Activated CD4-positive, CD25-positive, alpha-beta regulatory T cell treated with anti-CD3 and anti-CD28 coated beads, Interleukin-2, amount 50 U/mL, for 16 hours (primary cell): ENCODE measurements around the gene PCSK5.

Source experiments
- DNase-seq: peaks from one replicate; pipeline ENCODE4 v3.0.0-alpha.2; 2020; ENCODE audit warnings: low read depth, low spot score

Gene PCSK5

GRCh38 chr9:76394195-76394959 lies 503.9 kb downstream of the PCSK5 start, which contains the start of gene RFK:
RFK (minus strand) TSS chr9:76394426; CDS start chr9:76394171, 255 bp downstream.
- peak; percentile 82 for DNase-seq

GRCh38 chr9:76394960-76395252 lies 504.4 kb downstream of the PCSK5 start:
- DNase-seq: no peak

- DNase-seq: no peak
Observed at GRCh38 chr9:76395381-76395780, 504.9 kb downstream of the PCSK5 start.

GRCh38 chr9:76396144-76396543 lies 505.7 kb downstream of the PCSK5 start:
- DNase-seq: no peak

GRCh38 chr9:76396597-76396996 lies 506.1 kb downstream of the PCSK5 start:
- DNase-seq: no peak

GRCh38 chr9:76399856-76400255 lies 509.4 kb downstream of the PCSK5 start:
- no peak for DNase-seq

GRCh38 chr9:76400534-76401096 lies 510.1 kb downstream of the PCSK5 start:
- no peak for DNase-seq

- DNase-seq: no peak
Observed at GRCh38 chr9:76401176-76401575, 510.7 kb downstream of the PCSK5 start.

- no peak for DNase-seq
Observed at GRCh38 chr9:76401580-76402354, 511.3 kb downstream of the PCSK5 start.

- no peak for DNase-seq
Observed at GRCh38 chr9:76403352-76403751, 512.9 kb downstream of the PCSK5 start.

- no peak for DNase-seq
Observed at GRCh38 chr9:76404401-76404800, 513.9 kb downstream of the PCSK5 start.

GRCh38 chr9:76405340-76405739 lies 514.9 kb downstream of the PCSK5 start:
- no peak for DNase-seq

GRCh38 chr9:76405868-76406267 lies 515.4 kb downstream of the PCSK5 start:
- no peak for DNase-seq
